PC-3 (cell line): ENCODE data around the gene UBE2D3.

Source experiments
- CTCF ChIP-seq: fragments of 300-600 bp; sonication (generic); conservative IDR thresholded peaks from 2 replicates; pipeline ENCODE4 v1.5.1; 2017; ENCODE audit warnings: antibody characterized with exemption, low read depth, mild to moderate bottlenecking, low read length
- EZH2 ChIP-seq: fragments of 300-600 bp; sonication (generic); IDR thresholded peaks from one replicate; pipeline ENCODE4 v1.6.1; 2017; ENCODE audit warnings: antibody characterized with exemption, mild to moderate bottlenecking, low read length; ENCODE audit not compliant: unreplicated experiment
- EZH2phosphoT487 ChIP-seq: fragments of 300-600 bp; sonication (generic); IDR thresholded peaks from 2 replicates; pipeline ENCODE4 v1.6.1; 2018; ENCODE audit warnings: mild to moderate bottlenecking, antibody characterized with exemption, low read length, borderline replicate concordance

- no peak for TF ChIP-seq CTCF
- no peak for TF ChIP-seq EZH2phosphoT487
- no peak for TF ChIP-seq EZH2
Observed at GRCh38 chr4:102869569-102870197, 42.3 kb upstream of the UBE2D3 start.
